K562 (cell line): ENCODE data around the gene KAT7. TPM values are rescaled to one million over a fixed set of nuclear protein-coding genes. Genes with fewer than 3 reads are reported as not detected.

ENCODE experiments used
- ATF3 ChIP-seq, 2 experiments: fragments of 450-650 bp in 1 of 2; sonication (generic) in 1 of 2; formaldehyde crosslinking in 1 of 2; IDR thresholded peaks in 1 of 2; conservative IDR thresholded peaks in 1 of 2; 2 replicates each; pipeline versions ENCODE4 v1.6.1 to v1.8.1; 2016 to 2023; ENCODE audit warnings: mild to moderate bottlenecking in 2 of 2, moderate library complexity in 2 of 2, inconsistent platforms in 1 of 2, missing genetic modification reagents in 1 of 2
- GTF2B ChIP-seq: IDR thresholded peaks from 2 replicates; pipeline ENCODE4 v1.6.1; 2011; ENCODE audit not compliant: insufficient read length; ENCODE audit errors: extremely low read depth
- L3MBTL2 ChIP-seq: fragments of 450-650 bp; IDR thresholded peaks from 2 replicates; pipeline ENCODE4 v1.6.1; 2016; ENCODE audit warnings: mild to moderate bottlenecking, moderate library complexity
- MAFF ChIP-seq: IDR thresholded peaks from 2 replicates; pipeline ENCODE4 v1.6.1; 2012; ENCODE audit warnings: low read length, improper control_type of control experiment
- MYNN ChIP-seq, 2 experiments: sonication (generic); formaldehyde crosslinking in 1 of 2; IDR thresholded peaks; 2 replicates each; pipeline versions ENCODE4 v1.5.0 to v1.6.1; 2016 to 2020; ENCODE audit warnings: antibody characterized with exemption in 1 of 2, missing genetic modification reagents in 1 of 2
- NR2C1 ChIP-seq, 2 experiments: fragments of 450-650 bp; IDR thresholded peaks; 2 replicates each; pipeline ENCODE4 v1.6.1; 2017; ENCODE audit warnings: mild to moderate bottlenecking in 2 of 2, antibody characterized with exemption in 1 of 2, inconsistent platforms in 1 of 2, missing compliant biosample characterization in 1 of 2, missing genetic modification characterization in 1 of 2
- RB1 ChIP-seq: fragments of 450-650 bp; IDR thresholded peaks from 2 replicates; pipeline ENCODE4 v1.6.1; 2017; ENCODE audit warnings: low read depth, mild to moderate bottlenecking
- SAP30 ChIP-seq: fragments of 200-600 bp; sonication (generic); IDR thresholded peaks from 2 replicates; pipeline ENCODE4 v1.6.1; 2012; ENCODE audit warnings: borderline replicate concordance, low read depth, mild to moderate bottlenecking, moderate library complexity, low read length, control low read depth, inconsistent platforms; ENCODE audit not compliant: insufficient read depth, poor library complexity, severe bottlenecking
- SMAD4 ChIP-seq: fragments of 250-450 bp; sonication (Bioruptor Pico); conservative IDR thresholded peaks from 2 replicates; pipeline ENCODE4 v1.8.0; 2021; ENCODE audit warnings: inconsistent platforms, mild to moderate bottlenecking, moderate library complexity
- TEAD4 ChIP-seq, 2 experiments: sonication (generic) in 1 of 2; formaldehyde crosslinking in 1 of 2; IDR thresholded peaks; 2 replicates each; pipeline versions ENCODE4 v1.6.1 to v1.8.0; 2012 to 2022; ENCODE audit warnings: borderline replicate concordance in 1 of 2, inconsistent platforms in 1 of 2, low read length in 1 of 2, mild to moderate bottlenecking in 1 of 2, missing genetic modification reagents in 1 of 2
- YBX1 ChIP-seq: fragments of 450-650 bp; IDR thresholded peaks from 2 replicates; pipeline ENCODE4 v1.7.1; 2016; ENCODE audit warnings: mild to moderate bottlenecking
- ZBTB12 ChIP-seq: fragments of 250-450 bp; sonication (Bioruptor Pico); IDR thresholded peaks from 2 replicates; pipeline ENCODE4 v1.4.0; 2020
- ZNF12 ChIP-seq: sonication (generic); formaldehyde crosslinking; IDR thresholded peaks from 2 replicates; pipeline ENCODE4 v1.4.0; 2020; ENCODE audit warnings: mild to moderate bottlenecking, missing genetic modification reagents
- polyA plus RNA-seq, 8 experiments: library from polyadenylated mRNA; depleted of rRNA in 4 of 8; stranded (reverse) in 5 of 8; unstranded in 3 of 8; fragments of >200 nt; fragmentation: Nextera tagmentation in 2 of 8; fragmentation: Illumina TruSeq in 1 of 8; extraction: Ambion mirVana in 2 of 8; extraction: Trizol in 1 of 8; gene quantifications; 2 replicates each; pipeline versions ENCODE4 v1.2.1 to v1.2.3, GENCODE V29; 2011 to 2014; ENCODE audit warnings: inconsistent platforms in 1 of 8, missing spikeins in 1 of 8
- total RNA-seq, 7 experiments: library from RNA; depleted of rRNA in 6 of 7; stranded (reverse); fragments of >200 nt in 6 of 7; fragmentation: Illumina TruSeq in 2 of 7; extraction: Trizol in 2 of 7; gene quantifications; 2 replicates each; pipeline versions ENCODE4 v1.2.1 to v1.2.3, GENCODE V29; 2011 to 2021; ENCODE audit warnings: low replicate concordance in 1 of 7
- TF ChIP-seq, protein P1 (sequence below): sonication (generic); formaldehyde crosslinking; IDR thresholded peaks from 2 replicates; pipeline ENCODE4 v1.8.0; 2022; ENCODE audit warnings: mild to moderate bottlenecking, missing genetic modification reagents
- TF ChIP-seq, protein P2 (sequence below), 2 experiments: fragments of 450-650 bp in 1 of 2; IDR thresholded peaks; 2 replicates each; pipeline ENCODE4 v1.6.1; 2011 to 2017; ENCODE audit warnings: low read depth in 2 of 2, antibody characterized with exemption in 1 of 2, borderline replicate concordance in 1 of 2, low read length in 1 of 2, mild to moderate bottlenecking in 1 of 2, mixed read lengths in 1 of 2; ENCODE audit not compliant: control insufficient read depth in 1 of 2
- TF ChIP-seq, protein P3 (sequence below): sonication (generic); formaldehyde crosslinking; IDR thresholded peaks from 2 replicates; pipeline ENCODE4 v1.5.0; 2020; ENCODE audit warnings: missing genetic modification reagents

The KAT7 gene
- total and polyA plus RNA-seq, 9 of the 15 experiments (the other 6 are each of a cell fraction or from before 2014, with no cell fraction given) = 10.8 to 57.3 (median 34.8) TPM

DNA sequence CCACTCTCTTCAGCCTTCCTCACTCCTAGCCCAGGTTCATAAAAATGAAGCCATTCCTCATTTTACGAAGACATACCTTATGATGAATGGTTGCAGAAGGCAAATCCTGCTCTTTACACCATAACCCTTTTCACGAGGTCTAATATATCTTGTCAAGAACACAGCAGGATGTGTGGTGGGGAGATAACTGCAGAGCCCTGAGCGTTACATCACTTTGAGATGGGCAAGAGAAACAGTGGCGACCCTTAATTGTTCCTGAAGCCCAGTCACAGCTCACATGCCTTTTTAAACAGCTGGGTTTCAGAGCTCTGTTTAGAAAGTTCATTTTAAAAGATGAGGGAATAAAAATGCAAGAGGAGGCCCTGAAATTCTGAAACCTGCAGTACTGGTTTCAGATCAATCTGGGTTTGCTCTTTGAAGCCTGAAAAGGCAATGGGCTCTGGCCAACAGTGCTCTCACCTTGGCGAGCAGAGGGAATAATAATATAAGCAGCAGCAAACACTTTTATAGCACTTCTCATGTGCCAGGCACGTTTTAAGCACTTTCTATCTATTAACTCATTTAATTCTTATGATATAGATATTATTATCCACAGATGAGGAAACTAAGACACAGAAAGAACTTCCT, 27.4 kb upstream of the KAT7 start (continued):
- TF ChIP-seq YBX1 = no peak
- no peak for TF ChIP-seq ZBTB12 (CRISPR knock-in tag)
- no peak for TF ChIP-seq RB1
- peak; percentile 90 for TF ChIP-seq TEAD4 (IDR thresholded peaks at IDR 0.05; ENCODE audit: low read length)
- no peak for TF ChIP-seq TEAD4 (CRISPR knock-in tag; IDR thresholded peaks at IDR 0.05; ENCODE audit: borderline replicate concordance)
- TF ChIP-seq, protein P1, sequence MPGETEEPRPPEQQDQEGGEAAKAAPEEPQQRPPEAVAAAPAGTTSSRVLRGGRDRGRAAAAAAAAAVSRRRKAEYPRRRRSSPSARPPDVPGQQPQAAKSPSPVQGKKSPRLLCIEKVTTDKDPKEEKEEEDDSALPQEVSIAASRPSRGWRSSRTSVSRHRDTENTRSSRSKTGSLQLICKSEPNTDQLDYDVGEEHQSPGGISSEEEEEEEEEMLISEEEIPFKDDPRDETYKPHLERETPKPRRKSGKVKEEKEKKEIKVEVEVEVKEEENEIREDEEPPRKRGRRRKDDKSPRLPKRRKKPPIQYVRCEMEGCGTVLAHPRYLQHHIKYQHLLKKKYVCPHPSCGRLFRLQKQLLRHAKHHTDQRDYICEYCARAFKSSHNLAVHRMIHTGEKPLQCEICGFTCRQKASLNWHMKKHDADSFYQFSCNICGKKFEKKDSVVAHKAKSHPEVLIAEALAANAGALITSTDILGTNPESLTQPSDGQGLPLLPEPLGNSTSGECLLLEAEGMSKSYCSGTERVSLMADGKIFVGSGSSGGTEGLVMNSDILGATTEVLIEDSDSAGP (CRISPR knock-in tag) = no peak
- TF ChIP-seq SAP30 = no peak
- TF ChIP-seq MAFF = no peak
- TF ChIP-seq, protein P2, sequence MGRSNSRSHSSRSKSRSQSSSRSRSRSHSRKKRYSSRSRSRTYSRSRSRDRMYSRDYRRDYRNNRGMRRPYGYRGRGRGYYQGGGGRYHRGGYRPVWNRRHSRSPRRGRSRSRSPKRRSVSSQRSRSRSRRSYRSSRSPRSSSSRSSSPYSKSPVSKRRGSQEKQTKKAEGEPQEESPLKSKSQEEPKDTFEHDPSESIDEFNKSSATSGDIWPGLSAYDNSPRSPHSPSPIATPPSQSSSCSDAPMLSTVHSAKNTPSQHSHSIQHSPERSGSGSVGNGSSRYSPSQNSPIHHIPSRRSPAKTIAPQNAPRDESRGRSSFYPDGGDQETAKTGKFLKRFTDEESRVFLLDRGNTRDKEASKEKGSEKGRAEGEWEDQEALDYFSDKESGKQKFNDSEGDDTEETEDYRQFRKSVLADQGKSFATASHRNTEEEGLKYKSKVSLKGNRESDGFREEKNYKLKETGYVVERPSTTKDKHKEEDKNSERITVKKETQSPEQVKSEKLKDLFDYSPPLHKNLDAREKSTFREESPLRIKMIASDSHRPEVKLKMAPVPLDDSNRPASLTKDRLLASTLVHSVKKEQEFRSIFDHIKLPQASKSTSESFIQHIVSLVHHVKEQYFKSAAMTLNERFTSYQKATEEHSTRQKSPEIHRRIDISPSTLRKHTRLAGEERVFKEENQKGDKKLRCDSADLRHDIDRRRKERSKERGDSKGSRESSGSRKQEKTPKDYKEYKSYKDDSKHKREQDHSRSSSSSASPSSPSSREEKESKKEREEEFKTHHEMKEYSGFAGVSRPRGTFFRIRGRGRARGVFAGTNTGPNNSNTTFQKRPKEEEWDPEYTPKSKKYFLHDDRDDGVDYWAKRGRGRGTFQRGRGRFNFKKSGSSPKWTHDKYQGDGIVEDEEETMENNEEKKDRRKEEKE (IDR thresholded peaks at IDR 0.05; ENCODE audit: borderline replicate concordance in 1 of 2, control insufficient read depth in 1 of 2, low read depth in 2 of 2, low read length in 1 of 2) = no peak
- TF ChIP-seq GTF2B = no peak
- TF ChIP-seq L3MBTL2 = peak; percentile 42; the same call in 1 of the 2 replicates
- TF ChIP-seq SMAD4 (CRISPR knock-in tag) = peak; percentile 34; the same call in 1 of the 2 replicates
- no peak for TF ChIP-seq NR2C1 (IDR thresholded peaks at IDR 0.05)
- 0 out of 2 replicates have a peak, but pooled peaks have one; percentile 29 for TF ChIP-seq NR2C1 (tag; IDR thresholded peaks at IDR 0.05)
- TF ChIP-seq ZNF12 (CRISPR knock-in tag) = no peak
- TF ChIP-seq MYNN (IDR thresholded peaks at IDR 0.05) = peak; percentile 22; the same call in 1 of the 2 replicates
- no peak for TF ChIP-seq MYNN (CRISPR knock-in tag; IDR thresholded peaks at IDR 0.05)
- TF ChIP-seq, protein P3, sequence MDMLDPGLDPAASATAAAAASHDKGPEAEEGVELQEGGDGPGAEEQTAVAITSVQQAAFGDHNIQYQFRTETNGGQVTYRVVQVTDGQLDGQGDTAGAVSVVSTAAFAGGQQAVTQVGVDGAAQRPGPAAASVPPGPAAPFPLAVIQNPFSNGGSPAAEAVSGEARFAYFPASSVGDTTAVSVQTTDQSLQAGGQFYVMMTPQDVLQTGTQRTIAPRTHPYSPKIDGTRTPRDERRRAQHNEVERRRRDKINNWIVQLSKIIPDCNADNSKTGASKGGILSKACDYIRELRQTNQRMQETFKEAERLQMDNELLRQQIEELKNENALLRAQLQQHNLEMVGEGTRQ = no peak
- peak; percentile 83 for TF ChIP-seq ATF3 (IDR thresholded peaks at IDR 0.05)
- 0 out of 2 replicates have a peak, but pooled peaks have one; percentile 25 for TF ChIP-seq ATF3 (CRISPR knock-in tag; conservative IDR thresholded peaks at IDR 0.05)
